Activated CD4-positive, alpha-beta memory T cell treated with anti-CD3 and anti-CD28 coated beads for 36 hours (primary cell): ENCODE data around the gene FBXW5. TPM values are rescaled to one million over a fixed set of nuclear protein-coding genes. Genes with fewer than 3 reads are reported as not detected.
A peak's percentile ranks its signal among the peaks of the same experiment; 100 is the strongest.

Experiments
- CTCF ChIA-PET: fragments of 350-600 bp; sonication (Branson Sonifier 250); formaldehyde crosslinking; loops from one replicate; lab custom pipeline; 2021; ENCODE audit warnings: antibody characterized with exemption, inconsistent platforms; lab: Charles Lee
- POLR2A ChIA-PET: fragments of 350-600 bp; sonication (Branson Sonifier 250); formaldehyde crosslinking; loops from one replicate; lab custom pipeline; 2021; ENCODE audit warnings: antibody characterized with exemption; lab: Charles Lee
- DNase-seq: peaks from one replicate; pipeline ENCODE4 v3.0.0-alpha.2; 2020
- H3K27ac Mint-ChIP-seq: one replicate; pipeline ENCODE4 v1.8.0; 2021; ENCODE audit warnings: mixed read lengths
- H3K27me3 Mint-ChIP-seq: one replicate; pipeline ENCODE4 v1.8.0; 2021; ENCODE audit warnings: mixed read lengths
- H3K36me3 Mint-ChIP-seq: one replicate; pipeline ENCODE4 v1.8.0; 2021; ENCODE audit warnings: mixed read lengths
- H3K4me1 Mint-ChIP-seq: one replicate; pipeline ENCODE4 v1.8.0; 2021; ENCODE audit warnings: low read depth, mixed read lengths
- H3K4me3 Mint-ChIP-seq: one replicate; pipeline ENCODE4 v1.8.0; 2021; ENCODE audit warnings: mild to moderate bottlenecking, mixed read lengths
- H3K9me3 Mint-ChIP-seq: one replicate; pipeline ENCODE4 v1.8.0; 2021; ENCODE audit warnings: mixed read lengths
- intact Hi-C: fragments of 100-400 bp; cut with micrococcal nuclease; formaldehyde crosslinking; loops from one replicate; pipeline ENCODE4 v1.15.1; 2023
- total RNA-seq, 2 experiments: library from RNA; stranded (reverse); gene quantifications; one replicate each; pipeline ENCODE4 v1.2.3, GENCODE V29; 2021

The FBXW5 gene
- total RNA-seq, 2 experiments from 2014 or later, result 66.8 to 69.4 TPM

- Mint-ChIP-seq H3K4me1 (peaks cover 51% of the 10 kb centered on the region), H3K27ac (peak overlapping the region; percentile 98), H3K4me3 (peak overlapping the region; percentile 35), H3K27me3 (no peaks in the 10 kb centered on the region), H3K9me3 (no peaks in the 10 kb centered on the region), H3K36me3 (peaks cover 59% of the 10 kb centered on the region)
- POLR2A ChIA-PET, result interaction anchor here (1.2 to 2.4 kb wide), 6 partner anchors 17 to 95 kb away, joined by 3 to 26 read pairs (median 5); partner anchors contain the start of genes AJM1, RABL6 and TRAF2
- CTCF ChIA-PET, result interaction anchor here (1.0 to 1.9 kb wide), 6 partner anchors 15 to 109 kb away, joined by 4 to 16 read pairs (median 6); partner anchors contain the start of genes AJM1 and TRAF2
- intact Hi-C loops, result loop anchor here (2.0 to 5.0 kb wide), 4 partner anchors 30 to 124 kb away; partner anchors contain the start of genes ABCA2, PHPT1 and TMEM141
- peak; percentile 55 for DNase-seq
These were observed 41.4 kb downstream of the FBXW5 start for GRCh38 chr9:136903041-136903554.

GRCh38 chr9:136902259-136902821 lies 42.2 kb downstream of the FBXW5 start:
- H3K4me1 Mint-ChIP-seq, result peaks cover 51% of the 10 kb centered on the region

GRCh38 chr9:136901516-136902258 lies 42.9 kb downstream of the FBXW5 start:
- peaks cover 56% of the 10 kb centered on the region for H3K4me1 Mint-ChIP-seq
- peak overlapping the region; percentile 98 for H3K27ac Mint-ChIP-seq
- peaks cover 47% of the 10 kb centered on the region for H3K36me3 Mint-ChIP-seq
- H3K9me3 Mint-ChIP-seq, result no peaks in the 10 kb centered on the region
- peak overlapping the region; percentile 70 for H3K4me3 Mint-ChIP-seq
- DNase-seq, result peak; percentile 89
- CTCF ChIA-PET, result interaction anchor here (0.6 to 1.9 kb wide), 11 partner anchors 14 to 216 kb away, joined by 3 to 16 read pairs (median 4); partner anchors contain the start of genes AJM1, FBXW5 and TRAF2
- POLR2A ChIA-PET, result interaction anchor here (0.8 to 2.4 kb wide), 12 partner anchors 15 to 339 kb away, joined by 3 to 26 read pairs (median 4); partner anchors contain the start of genes AJM1, EDF1, MAN1B1 and RABL6
- H3K27me3 Mint-ChIP-seq, result no peaks in the 10 kb centered on the region
- intact Hi-C loops, result loop anchor here (1.0 to 5.0 kb wide), 6 partner anchors 15 to 126 kb away; partner anchors contain the start of genes ABCA2, PHPT1, TMEM141 and TRAF2

More at GRCh38 chr9:136902259-136902821, 42.2 kb downstream of the FBXW5 start:
- POLR2A ChIA-PET, result interaction anchor here (0.8 to 2.4 kb wide), 11 partner anchors 16 to 339 kb away, joined by 3 to 26 read pairs (median 4); partner anchors contain the start of genes AJM1, EDF1, MAN1B1 and RABL6
- DNase-seq, result peak; percentile 95
- CTCF ChIA-PET, result interaction anchor here (0.6 to 1.9 kb wide), 11 partner anchors 15 to 216 kb away, joined by 3 to 16 read pairs (median 4); partner anchors contain the start of genes AJM1, FBXW5 and TRAF2
- peaks cover 53% of the 10 kb centered on the region for H3K36me3 Mint-ChIP-seq
- H3K27ac Mint-ChIP-seq, result peak overlapping the region; percentile 98
- H3K4me3 Mint-ChIP-seq, result peak overlapping the region; percentile 70
- H3K27me3 Mint-ChIP-seq, result no peaks in the 10 kb centered on the region
- no peaks in the 10 kb centered on the region for H3K9me3 Mint-ChIP-seq
- intact Hi-C loops, result loop anchor here (1.0 to 5.0 kb wide), 6 partner anchors 16 to 125 kb away; partner anchors contain the start of genes ABCA2, PHPT1, TMEM141 and TRAF2

- ChIA-PET CTCF (interaction anchor here (1.5 to 1.9 kb wide), 3 partner anchors 13 to 134 kb away, joined by 4 to 8 read pairs (median 6); no protein-coding TSS in a partner anchor), POLR2A (interaction anchor here (0.8 to 2.4 kb wide), 6 partner anchors 14 to 340 kb away, joined by 3 to 26 read pairs (median 6); partner anchors contain the start of genes AJM1, TRAF2 and TUBB4B)
- no peaks in the 10 kb centered on the region for H3K27me3 Mint-ChIP-seq
- no peaks in the 10 kb centered on the region for H3K9me3 Mint-ChIP-seq
- peaks cover 42% of the 10 kb centered on the region for H3K36me3 Mint-ChIP-seq
- peaks cover 55% of the 10 kb centered on the region for H3K4me1 Mint-ChIP-seq
- DNase-seq, result no peak
- intact Hi-C loops, result loop anchor here (5.0 kb wide), 2 partner anchors 109 to 126 kb away; partner anchors contain the start of genes ABCA2 and TMEM141
- peak overlapping the region; percentile 98 for H3K27ac Mint-ChIP-seq
- peak overlapping the region; percentile 70 for H3K4me3 Mint-ChIP-seq
These were observed 43.5 kb downstream of the FBXW5 start for GRCh38 chr9:136900988-136901515.

GRCh38 chr9:136900556-136900955 lies 44.0 kb downstream of the FBXW5 start:
- intact Hi-C loops, result loop anchor here (5.0 kb wide), 2 partner anchors 108 to 127 kb away; partner anchors contain the start of genes ABCA2 and TMEM141
- Mint-ChIP-seq H3K36me3 (peaks cover 39% of the 10 kb centered on the region), H3K4me1 (peaks cover 54% of the 10 kb centered on the region), H3K4me3 (no peak overlapping the region), H3K27ac (peak overlapping the region; percentile 98), H3K27me3 (no peaks in the 10 kb centered on the region), H3K9me3 (no peaks in the 10 kb centered on the region)
- DNase-seq, result no peak
- ChIA-PET POLR2A (interaction anchor here (0.8 to 2.4 kb wide), 2 partner anchors 18 to 58 kb away, joined by 3 to 7 read pairs; partner anchors contain the start of gene AJM1), CTCF (no interaction called here)

GRCh38 chr9:136899196-136899595 lies 45.3 kb downstream of the FBXW5 start:
- peaks cover 36% of the 10 kb centered on the region for H3K36me3 Mint-ChIP-seq
- no peaks in the 10 kb centered on the region for H3K27me3 Mint-ChIP-seq
- no peaks in the 10 kb centered on the region for H3K9me3 Mint-ChIP-seq
- no peak for DNase-seq
- POLR2A ChIA-PET, result no interaction called here
- peak overlapping the region; percentile 2 for H3K27ac Mint-ChIP-seq
- intact Hi-C loops, result no loop called here
- no peak overlapping the region for H3K4me3 Mint-ChIP-seq
- peaks cover 58% of the 10 kb centered on the region for H3K4me1 Mint-ChIP-seq
- CTCF ChIA-PET, result interaction anchor here (1.0 kb wide), 1 partner anchor 57 kb away, joined by 3 read pairs; the partner anchor contains the start of gene AJM1

- H3K4me3 Mint-ChIP-seq, result no peak overlapping the region
- no peak overlapping the region for H3K27ac Mint-ChIP-seq
- H3K36me3 Mint-ChIP-seq, result peaks cover 36% of the 10 kb centered on the region
- ChIA-PET CTCF (interaction anchor here (1.0 to 1.8 kb wide), 2 partner anchors 16 to 56 kb away, joined by 3 to 9 read pairs; partner anchors contain the start of gene AJM1), POLR2A (interaction anchor here (1.3 kb wide), 1 partner anchor 12 kb away, joined by 4 read pairs; the partner anchor contains the start of gene TRAF2)
- no peak for DNase-seq
- H3K27me3 Mint-ChIP-seq, result no peaks in the 10 kb centered on the region
- H3K9me3 Mint-ChIP-seq, result no peaks in the 10 kb centered on the region
- peaks cover 56% of the 10 kb centered on the region for H3K4me1 Mint-ChIP-seq
- intact Hi-C loops, result no loop called here
These were observed 45.9 kb downstream of the FBXW5 start for GRCh38 chr9:136898483-136899100.

GRCh38 chr9:136896027-136896426 lies 48.5 kb downstream of the FBXW5 start:
- Mint-ChIP-seq H3K27ac (no peak overlapping the region), H3K36me3 (peaks cover 18% of the 10 kb centered on the region), H3K27me3 (no peaks in the 10 kb centered on the region), H3K4me1 (peaks cover 38% of the 10 kb centered on the region), H3K4me3 (no peak overlapping the region), H3K9me3 (no peaks in the 10 kb centered on the region)
- intact Hi-C loops, result no loop called here
- ChIA-PET CTCF (no interaction called here), POLR2A (interaction anchor here (0.8 kb wide), 1 partner anchor 358 kb away, joined by 3 read pairs; no protein-coding TSS in a partner anchor)
- no peak for DNase-seq

GRCh38 chr9:136890661-136891060 lies 53.9 kb downstream of the FBXW5 start:
- DNase-seq, result no peak
- ChIA-PET POLR2A (interaction anchor here (1.2 kb wide), 1 partner anchor 350 kb away, joined by 3 read pairs; no protein-coding TSS in a partner anchor), CTCF (no interaction called here)
- H3K9me3 Mint-ChIP-seq, result no peaks in the 10 kb centered on the region
- intact Hi-C loops, result no loop called here
- H3K27me3 Mint-ChIP-seq, result no peaks in the 10 kb centered on the region
- no peak overlapping the region for H3K27ac Mint-ChIP-seq
- peaks cover 16% of the 10 kb centered on the region for H3K36me3 Mint-ChIP-seq
- no peak overlapping the region for H3K4me3 Mint-ChIP-seq
- peaks cover 29% of the 10 kb centered on the region for H3K4me1 Mint-ChIP-seq
